OCI-LY7 (cell line): ENCODE data around the gene DLAT.

Source experiments
- EZH2phosphoT487 ChIP-seq: fragments of 200-600 bp; sonication (generic); IDR thresholded peaks from 2 replicates; pipeline ENCODE4 v1.6.1; 2018; ENCODE audit warnings: low read depth, borderline replicate concordance, mild to moderate bottlenecking, mixed run types, antibody characterized with exemption, low read length, moderate library complexity, mixed read lengths
- TF ChIP-seq, protein P1 (sequence below): fragments of 200-600 bp; sonication (generic); conservative IDR thresholded peaks from 2 replicates; pipeline ENCODE4 v1.5.1; 2014; ENCODE audit warnings: mild to moderate bottlenecking, antibody characterized with exemption, low read length, moderate library complexity, mixed read lengths

GRCh38 chr11:111978028-111978771, 47.0 kb upstream of the DLAT start:
- TF ChIP-seq, protein P1, sequence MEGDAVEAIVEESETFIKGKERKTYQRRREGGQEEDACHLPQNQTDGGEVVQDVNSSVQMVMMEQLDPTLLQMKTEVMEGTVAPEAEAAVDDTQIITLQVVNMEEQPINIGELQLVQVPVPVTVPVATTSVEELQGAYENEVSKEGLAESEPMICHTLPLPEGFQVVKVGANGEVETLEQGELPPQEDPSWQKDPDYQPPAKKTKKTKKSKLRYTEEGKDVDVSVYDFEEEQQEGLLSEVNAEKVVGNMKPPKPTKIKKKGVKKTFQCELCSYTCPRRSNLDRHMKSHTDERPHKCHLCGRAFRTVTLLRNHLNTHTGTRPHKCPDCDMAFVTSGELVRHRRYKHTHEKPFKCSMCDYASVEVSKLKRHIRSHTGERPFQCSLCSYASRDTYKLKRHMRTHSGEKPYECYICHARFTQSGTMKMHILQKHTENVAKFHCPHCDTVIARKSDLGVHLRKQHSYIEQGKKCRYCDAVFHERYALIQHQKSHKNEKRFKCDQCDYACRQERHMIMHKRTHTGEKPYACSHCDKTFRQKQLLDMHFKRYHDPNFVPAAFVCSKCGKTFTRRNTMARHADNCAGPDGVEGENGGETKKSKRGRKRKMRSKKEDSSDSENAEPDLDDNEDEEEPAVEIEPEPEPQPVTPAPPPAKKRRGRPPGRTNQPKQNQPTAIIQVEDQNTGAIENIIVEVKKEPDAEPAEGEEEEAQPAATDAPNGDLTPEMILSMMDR, result no peak
- no peak for TF ChIP-seq EZH2phosphoT487
